Measurements from ENCODE around the gene DBT. TPM values are rescaled to one million over a fixed set of nuclear protein-coding genes. Genes with fewer than 3 reads are reported as not detected.

DBT gene
- total RNA-seq, 2 donors from 2014 or later, result 15.5 to 20.3 TPM

DNA sequence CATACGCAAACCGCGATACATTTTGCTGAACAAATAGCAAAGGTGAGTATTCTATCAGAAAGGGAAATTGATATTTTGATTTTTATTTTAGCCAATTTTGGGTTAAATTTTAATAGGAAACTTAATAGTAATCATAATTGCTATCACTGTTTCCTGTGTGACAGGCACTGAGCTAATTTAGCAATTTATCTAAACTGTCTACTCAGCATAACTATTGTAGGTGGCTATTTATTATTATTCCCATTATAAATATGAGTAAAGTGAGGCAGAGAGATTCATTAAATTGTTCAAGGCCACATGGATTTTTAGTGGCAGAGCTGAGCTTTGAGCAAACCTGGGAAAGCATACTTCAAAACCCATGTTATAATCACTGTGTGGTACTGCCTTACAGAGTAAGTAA, 37.5 kb upstream of the DBT start:
- DNase-seq, result no peak
- TF ChIP-seq, protein P1, sequence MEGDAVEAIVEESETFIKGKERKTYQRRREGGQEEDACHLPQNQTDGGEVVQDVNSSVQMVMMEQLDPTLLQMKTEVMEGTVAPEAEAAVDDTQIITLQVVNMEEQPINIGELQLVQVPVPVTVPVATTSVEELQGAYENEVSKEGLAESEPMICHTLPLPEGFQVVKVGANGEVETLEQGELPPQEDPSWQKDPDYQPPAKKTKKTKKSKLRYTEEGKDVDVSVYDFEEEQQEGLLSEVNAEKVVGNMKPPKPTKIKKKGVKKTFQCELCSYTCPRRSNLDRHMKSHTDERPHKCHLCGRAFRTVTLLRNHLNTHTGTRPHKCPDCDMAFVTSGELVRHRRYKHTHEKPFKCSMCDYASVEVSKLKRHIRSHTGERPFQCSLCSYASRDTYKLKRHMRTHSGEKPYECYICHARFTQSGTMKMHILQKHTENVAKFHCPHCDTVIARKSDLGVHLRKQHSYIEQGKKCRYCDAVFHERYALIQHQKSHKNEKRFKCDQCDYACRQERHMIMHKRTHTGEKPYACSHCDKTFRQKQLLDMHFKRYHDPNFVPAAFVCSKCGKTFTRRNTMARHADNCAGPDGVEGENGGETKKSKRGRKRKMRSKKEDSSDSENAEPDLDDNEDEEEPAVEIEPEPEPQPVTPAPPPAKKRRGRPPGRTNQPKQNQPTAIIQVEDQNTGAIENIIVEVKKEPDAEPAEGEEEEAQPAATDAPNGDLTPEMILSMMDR (IDR thresholded peaks at IDR 0.05), result no peak
- no peaks in the 10 kb centered on the region for H3K27me3 ChIP-seq
- intact Hi-C loops (cut with DNase I), result loop anchor here (10.0 kb wide), 1 partner anchor 142 kb away; no protein-coding TSS in a partner anchor
- H3K36me3 ChIP-seq, result peaks cover 11% of the 10 kb centered on the region
- no peaks in the 10 kb centered on the region for H3K9me3 ChIP-seq
- H3K4me3 ChIP-seq, result no peak overlapping the region
- H3K4me1 ChIP-seq, result no peaks in the 10 kb centered on the region
- H3K27ac ChIP-seq, result no peak overlapping the region
- no peak overlapping the region for H3K9ac ChIP-seq (ENCODE audit: low read depth in 2 of 2, low read length in 2 of 2)

DNA sequence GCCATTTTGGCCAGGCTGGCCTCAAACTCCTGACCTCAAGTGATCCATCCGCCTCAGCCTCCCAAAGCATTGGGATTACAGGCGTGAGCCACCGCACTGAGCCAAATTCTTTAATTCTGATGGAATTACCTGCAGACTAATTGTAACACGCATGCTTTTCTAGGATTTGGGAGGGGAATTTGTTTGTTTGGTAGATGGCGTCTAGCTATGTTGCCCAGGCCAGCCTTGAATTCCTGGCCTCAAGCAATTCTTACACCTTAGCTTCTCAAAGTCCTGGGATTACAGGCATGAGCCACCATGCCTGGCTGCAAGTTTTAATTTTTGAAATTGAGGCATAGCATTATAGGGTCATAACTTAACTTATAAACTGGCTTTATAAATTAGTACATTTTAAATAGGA, 35.0 kb upstream of the DBT start:
- Histone ChIP-seq H3K27ac (no peak overlapping the region), H3K36me3 (no peaks in the 10 kb centered on the region), H3K4me1 (no peaks in the 10 kb centered on the region), H3K4me3 (no peak overlapping the region), H3K9me3 (no peaks in the 10 kb centered on the region), H3K27me3 (no peaks in the 10 kb centered on the region), H3K9ac (ENCODE audit: low read depth in 2 of 2, low read length in 2 of 2) (no peak overlapping the region)
- intact Hi-C loops (cut with DNase I), result loop anchor here (10.0 kb wide), 1 partner anchor 140 kb away; no protein-coding TSS in a partner anchor
- no peak for DNase-seq
- TF ChIP-seq, protein P1 (IDR thresholded peaks at IDR 0.05), result no peak

DNA sequence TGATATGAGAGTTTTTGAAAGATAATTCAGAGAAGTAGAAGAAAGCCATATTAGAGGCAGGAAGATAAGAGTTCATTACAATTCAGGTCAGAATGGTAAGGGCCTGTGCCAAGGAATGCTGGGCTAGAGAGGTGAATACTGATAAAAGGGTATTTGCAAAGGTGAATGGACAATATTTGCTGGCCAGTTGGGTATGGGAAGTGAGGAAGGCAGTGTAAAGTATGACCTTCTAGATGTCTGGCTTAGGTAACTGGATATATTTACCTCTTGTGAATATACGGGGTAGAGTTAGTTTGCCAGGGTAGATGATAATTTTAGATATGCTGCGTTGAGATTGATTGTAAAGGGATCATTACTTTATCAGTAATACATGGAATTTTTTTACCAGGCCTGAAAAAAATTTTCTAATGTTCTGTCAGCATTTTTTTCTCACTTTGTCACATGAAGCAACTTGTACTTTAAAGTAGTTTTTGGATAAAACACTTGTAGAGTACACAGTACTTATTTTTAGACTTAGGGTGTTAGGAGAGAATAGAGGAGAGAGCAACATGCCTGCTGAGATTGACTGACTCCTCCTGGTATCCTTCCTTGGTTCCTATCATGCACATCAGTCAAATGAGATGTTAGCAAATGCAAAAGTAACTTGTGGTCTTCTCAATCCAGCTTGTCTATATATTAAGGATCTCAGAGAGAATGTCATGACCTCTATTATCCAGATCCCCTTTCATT, 30.5 kb upstream of the DBT start:
- Histone ChIP-seq H3K4me1 (no peaks in the 10 kb centered on the region), H3K9ac (ENCODE audit: low read depth in 2 of 2, low read length in 2 of 2) (no peak overlapping the region), H3K27ac (no peak overlapping the region), H3K36me3 (peaks cover 22% of the 10 kb centered on the region), H3K4me3 (no peak overlapping the region), H3K27me3 (no peaks in the 10 kb centered on the region), H3K9me3 (no peaks in the 10 kb centered on the region)
- intact Hi-C loops (cut with DNase I), result loop anchor here (10.0 kb wide), 2 partner anchors 135 to 175 kb away; no protein-coding TSS in a partner anchor
- DNase-seq, result no peak
- TF ChIP-seq, protein P1 (IDR thresholded peaks at IDR 0.05), result no peak

DNA sequence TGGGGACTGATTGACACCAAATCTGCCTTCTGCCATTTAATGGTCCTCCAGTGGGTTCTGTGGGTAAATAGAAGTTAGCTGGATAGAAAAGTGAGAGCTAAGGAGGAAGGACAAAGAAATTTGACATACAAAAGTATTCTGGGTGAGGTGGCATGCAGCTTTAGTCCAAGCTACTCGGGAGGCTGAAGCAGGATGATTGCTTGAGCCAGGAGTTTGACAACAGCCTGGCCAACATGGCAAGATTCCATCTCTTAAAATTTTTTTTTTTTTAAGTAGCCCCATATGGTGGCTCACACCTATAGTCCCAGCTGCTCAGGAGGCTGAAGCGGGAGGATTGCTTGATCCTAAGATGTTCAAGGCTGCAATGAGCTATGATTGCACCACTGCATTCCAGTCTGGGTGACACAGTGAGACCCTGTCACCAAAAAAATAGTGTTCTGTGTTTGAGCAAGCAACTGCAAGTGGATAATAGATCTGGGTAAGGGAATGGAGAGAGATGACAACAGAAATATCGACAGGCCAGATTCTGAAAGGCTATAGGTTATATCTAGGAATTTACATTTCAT, 29.8 kb upstream of the DBT start:
- no peaks in the 10 kb centered on the region for H3K4me1 ChIP-seq
- no peaks in the 10 kb centered on the region for H3K9me3 ChIP-seq
- H3K36me3 ChIP-seq, result peaks cover 25% of the 10 kb centered on the region
- TF ChIP-seq, protein P1 (IDR thresholded peaks at IDR 0.05), result no peak
- no peak for DNase-seq
- intact Hi-C loops (cut with DNase I), result loop anchor here (10.0 kb wide), 1 partner anchor 175 kb away; no protein-coding TSS in a partner anchor
- no peak overlapping the region for H3K9ac ChIP-seq (ENCODE audit: low read depth in 2 of 2, low read length in 2 of 2)
- H3K27ac ChIP-seq, result no peak overlapping the region
- no peak overlapping the region for H3K4me3 ChIP-seq
- H3K27me3 ChIP-seq, result no peaks in the 10 kb centered on the region

DNA sequence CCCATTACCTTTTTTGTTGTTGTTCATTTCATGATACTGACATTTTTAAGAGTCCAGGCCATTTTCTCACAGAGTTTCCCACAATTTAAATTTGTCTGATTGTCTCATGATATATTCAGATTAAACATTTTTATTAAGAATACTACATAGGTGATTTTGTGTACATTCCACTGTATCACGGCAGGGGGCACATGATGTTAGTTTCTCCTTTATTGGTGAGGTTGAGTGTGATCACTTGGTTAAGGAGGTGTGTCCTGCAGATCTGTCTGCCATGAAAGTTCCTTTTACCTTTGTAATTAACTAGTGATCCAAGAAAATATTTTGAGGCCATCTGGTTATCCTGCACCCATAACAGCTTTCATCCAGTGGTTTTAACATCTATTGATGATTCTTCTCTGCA, 28.2 kb upstream of the DBT start:
- Histone ChIP-seq H3K36me3 (peaks cover 30% of the 10 kb centered on the region), H3K4me3 (no peak overlapping the region), H3K27me3 (no peaks in the 10 kb centered on the region), H3K4me1 (no peaks in the 10 kb centered on the region), H3K9ac (ENCODE audit: low read depth in 2 of 2, low read length in 2 of 2) (no peak overlapping the region), H3K9me3 (no peaks in the 10 kb centered on the region), H3K27ac (no peak overlapping the region)
- TF ChIP-seq, protein P1 (IDR thresholded peaks at IDR 0.05), result no peak
- intact Hi-C loops (cut with DNase I), result loop anchor here (10.0 kb wide), 1 partner anchor 177 kb away; no protein-coding TSS in a partner anchor
- no peak for DNase-seq
